Peyer's patch (tissue), 4 donors: ENCODE results near the gene NIPA2. TPM values are rescaled to one million over a fixed set of nuclear protein-coding genes. Genes with fewer than 3 reads are reported as not detected.

Source experiments
- DNase-seq, 3 donors: peaks; one replicate each; pipeline ENCODE4 v3.0.0-alpha.2; 2017 to 2019
- H3K27ac ChIP-seq, 4 donors: fragments of 200-600 bp; sonication (generic); one replicate each; pipeline ENCODE4 v1.5.1; 2016 to 2019
- H3K27me3 ChIP-seq, 2 donors: fragments of 200-600 bp; sonication (generic); one replicate each; pipeline ENCODE4 v1.5.1; 2019
- H3K36me3 ChIP-seq, 3 donors: fragments of 200-600 bp; sonication (generic); one replicate each; pipeline ENCODE4 v1.5.1; 2016 to 2019
- H3K4me1 ChIP-seq, 4 donors: fragments of 200-600 bp; sonication (generic); one replicate each; pipeline ENCODE4 v1.5.1; 2016 to 2019
- H3K4me3 ChIP-seq, 4 donors: fragments of 200-600 bp; sonication (generic); 1 replicate in 3 of 4; 2 replicates in 1 of 4; pipeline ENCODE4 v1.5.1; 2016 to 2019; ENCODE audit warnings: mild to moderate bottlenecking in 1 of 4
- H3K9me3 ChIP-seq, 4 donors: fragments of 200-600 bp; sonication (generic); one replicate each; pipeline ENCODE4 v1.5.1; 2016 to 2019; ENCODE audit warnings: mild to moderate bottlenecking in 1 of 4
- POLR2A ChIP-seq, 2 donors: fragments of 450-650 bp; IDR thresholded peaks; one replicate each; pipeline ENCODE4 v1.5.1; 2017; ENCODE audit warnings: antibody characterized with exemption in 2 of 2, mild to moderate bottlenecking in 2 of 2, moderate library complexity in 2 of 2
- total RNA-seq, 4 donors: library from RNA; depleted of rRNA; stranded (reverse); fragments of >200 nt; gene quantifications; one replicate each; pipeline ENCODE4 v1.1.0, GENCODE V29; 2016
- TF ChIP-seq, protein P1 (sequence below), 6 experiments: fragments of 450-650 bp in 4 of 6; fragments of 200-600 bp in 2 of 6; sonication (generic) in 1 of 6; IDR thresholded peaks; one replicate each; pipeline ENCODE4 v1.5.1; 2017 to 2019; ENCODE audit warnings: antibody characterized with exemption in 6 of 6, mild to moderate bottlenecking in 3 of 6, moderate library complexity in 1 of 6

The NIPA2 gene
- total RNA-seq, 4 donors from 2014 or later = 46.4 to 79.7 (median 65.7) TPM

DNA sequence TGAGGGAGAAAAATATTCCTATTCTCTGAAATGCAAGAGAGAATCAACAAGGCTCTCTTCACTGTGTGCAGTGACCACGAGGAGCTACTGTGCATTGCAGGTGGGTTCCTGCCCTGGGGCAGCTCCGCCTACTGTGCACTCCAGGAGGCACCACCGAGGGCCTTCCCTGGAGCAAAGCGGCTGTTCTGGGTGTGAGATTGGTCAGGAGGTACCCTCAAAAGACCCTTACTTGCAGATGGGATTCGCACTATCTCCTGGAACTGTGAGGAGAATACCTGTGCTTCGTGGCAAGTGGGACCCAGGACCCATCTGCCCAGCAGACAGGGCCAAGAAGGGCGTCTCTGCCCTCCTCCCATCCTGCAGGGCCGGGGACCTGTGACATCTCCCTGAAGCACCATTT, 72.8 kb downstream of the NIPA2 start:
- no peak for DNase-seq
- H3K36me3 ChIP-seq = peaks cover 0 to 93% (median 0%) of the 10 kb centered on the region in 3 donors

DNA sequence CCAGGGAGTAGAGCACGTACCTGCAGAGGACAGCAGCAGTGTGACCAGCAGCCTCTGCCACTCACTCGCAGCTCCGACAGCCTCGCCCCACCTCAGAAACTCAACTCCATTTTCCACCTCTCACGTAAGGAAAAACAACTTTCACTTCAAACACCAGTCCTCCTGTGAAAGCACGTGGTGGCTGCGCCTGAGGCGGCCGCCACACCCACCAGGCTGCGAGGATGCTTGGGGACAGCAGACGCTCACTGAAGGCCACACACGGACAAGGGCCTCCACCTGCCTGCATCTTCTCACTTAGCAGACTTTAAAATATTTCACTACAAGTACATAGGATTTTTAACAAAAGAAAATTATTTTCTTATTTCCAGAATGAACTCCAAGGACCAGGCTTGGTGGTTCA, 73.8 kb downstream of the NIPA2 start:
- H3K27me3 ChIP-seq = no peaks in the 10 kb centered on the region
- no peak for TF ChIP-seq POLR2A (IDR thresholded peaks at IDR 0.05)
- TF ChIP-seq, protein P1, sequence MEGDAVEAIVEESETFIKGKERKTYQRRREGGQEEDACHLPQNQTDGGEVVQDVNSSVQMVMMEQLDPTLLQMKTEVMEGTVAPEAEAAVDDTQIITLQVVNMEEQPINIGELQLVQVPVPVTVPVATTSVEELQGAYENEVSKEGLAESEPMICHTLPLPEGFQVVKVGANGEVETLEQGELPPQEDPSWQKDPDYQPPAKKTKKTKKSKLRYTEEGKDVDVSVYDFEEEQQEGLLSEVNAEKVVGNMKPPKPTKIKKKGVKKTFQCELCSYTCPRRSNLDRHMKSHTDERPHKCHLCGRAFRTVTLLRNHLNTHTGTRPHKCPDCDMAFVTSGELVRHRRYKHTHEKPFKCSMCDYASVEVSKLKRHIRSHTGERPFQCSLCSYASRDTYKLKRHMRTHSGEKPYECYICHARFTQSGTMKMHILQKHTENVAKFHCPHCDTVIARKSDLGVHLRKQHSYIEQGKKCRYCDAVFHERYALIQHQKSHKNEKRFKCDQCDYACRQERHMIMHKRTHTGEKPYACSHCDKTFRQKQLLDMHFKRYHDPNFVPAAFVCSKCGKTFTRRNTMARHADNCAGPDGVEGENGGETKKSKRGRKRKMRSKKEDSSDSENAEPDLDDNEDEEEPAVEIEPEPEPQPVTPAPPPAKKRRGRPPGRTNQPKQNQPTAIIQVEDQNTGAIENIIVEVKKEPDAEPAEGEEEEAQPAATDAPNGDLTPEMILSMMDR (IDR thresholded peaks at IDR 0.05) = no peak
- no peaks in the 10 kb centered on the region for H3K4me1 ChIP-seq
- no peak overlapping the region for H3K27ac ChIP-seq
- H3K36me3 ChIP-seq = peaks cover 0 to 95% (median 0%) of the 10 kb centered on the region in 3 donors
- DNase-seq = no peak
- H3K4me3 ChIP-seq = no peak overlapping the region
- no peaks in the 10 kb centered on the region for H3K9me3 ChIP-seq

More for the DNA sequence above, 72.8 kb downstream of the NIPA2 start:
- no peak overlapping the region for H3K4me3 ChIP-seq
- H3K27ac ChIP-seq = no peak overlapping the region
- TF ChIP-seq POLR2A (IDR thresholded peaks at IDR 0.05) = no peak
- TF ChIP-seq, protein P1 (IDR thresholded peaks at IDR 0.05) = no peak
- H3K9me3 ChIP-seq = no peaks in the 10 kb centered on the region
- H3K27me3 ChIP-seq = no peaks in the 10 kb centered on the region
- H3K4me1 ChIP-seq = no peaks in the 10 kb centered on the region

DNA sequence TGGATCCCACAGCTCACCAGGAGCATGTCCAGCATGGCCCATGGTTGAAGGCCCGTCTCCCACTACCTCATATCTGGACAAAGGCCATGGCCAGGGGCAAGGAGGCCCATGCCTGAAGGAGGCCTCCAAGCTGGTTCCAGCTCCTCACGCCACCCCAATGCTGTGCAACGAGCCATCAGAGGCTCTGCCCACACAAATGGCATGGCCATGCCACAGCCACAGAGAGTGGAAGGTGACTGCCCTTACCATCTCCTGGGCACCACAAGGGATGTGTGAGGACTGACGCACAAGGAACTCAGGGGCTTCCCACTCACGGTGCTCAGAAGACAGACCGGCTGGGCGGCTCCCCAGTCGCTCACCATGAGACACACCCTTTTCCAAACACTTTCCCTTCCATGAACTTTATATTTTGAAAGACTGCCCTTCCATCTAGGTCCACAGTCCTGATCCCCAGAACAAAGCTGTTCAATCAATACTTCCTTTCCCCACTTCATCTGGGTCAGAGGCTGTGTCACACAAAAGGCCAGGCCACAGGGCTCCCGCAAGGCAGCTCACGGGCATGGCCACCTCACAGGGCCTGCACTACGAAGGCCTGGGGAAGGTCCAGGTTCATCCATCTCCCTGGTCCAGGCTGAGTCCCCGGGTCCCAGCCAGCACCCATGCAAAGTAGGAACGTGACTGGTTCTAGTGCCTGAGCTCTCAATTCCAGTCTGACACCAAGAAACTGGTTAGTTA, 75.3 kb downstream of the NIPA2 start:
- TF ChIP-seq POLR2A (IDR thresholded peaks at IDR 0.05) = no peak
- TF ChIP-seq, protein P1 (IDR thresholded peaks at IDR 0.05) = no peak
- H3K27ac ChIP-seq = no peak overlapping the region
- DNase-seq = no peak
- no peak overlapping the region for H3K4me3 ChIP-seq
- H3K27me3 ChIP-seq = no peaks in the 10 kb centered on the region
- no peaks in the 10 kb centered on the region for H3K4me1 ChIP-seq
- H3K36me3 ChIP-seq = peaks cover 0 to 97% (median 0%) of the 10 kb centered on the region in 3 donors
- no peaks in the 10 kb centered on the region for H3K9me3 ChIP-seq

DNA sequence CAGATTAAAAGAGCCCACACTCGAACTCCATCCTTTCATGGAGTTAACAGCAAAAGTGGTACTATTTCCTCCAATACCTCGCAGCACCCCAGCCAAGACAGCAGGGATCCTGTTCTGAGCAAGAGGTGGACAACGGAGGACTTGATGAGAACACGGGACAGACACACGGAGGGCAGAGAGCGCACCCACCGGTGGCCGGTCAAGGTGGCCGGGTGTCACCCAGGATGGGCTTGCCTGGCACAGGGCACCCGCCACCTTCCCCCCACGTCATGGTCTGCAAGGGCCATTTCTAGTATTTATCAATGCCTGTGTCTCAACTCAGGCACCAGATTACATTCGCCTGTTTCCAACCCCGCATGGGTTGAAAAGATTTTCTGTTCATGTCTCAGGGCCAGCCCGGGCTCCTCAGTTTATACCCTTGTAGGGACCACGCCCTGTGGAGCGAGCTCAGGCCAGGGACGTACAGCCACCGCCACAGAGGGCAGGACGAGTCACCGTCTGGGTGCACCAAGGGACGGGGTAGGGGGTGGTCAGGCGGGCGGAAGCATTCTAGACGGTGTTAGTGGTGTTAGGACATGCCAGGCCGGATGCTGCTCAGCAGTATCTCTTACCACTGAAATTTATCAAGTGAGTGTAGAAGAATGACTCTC, 77.5 kb downstream of the NIPA2 start:
- Histone ChIP-seq H3K27me3 (no peaks in the 10 kb centered on the region), H3K9me3 (no peaks in the 10 kb centered on the region), H3K4me1 (no peaks in the 10 kb centered on the region), H3K27ac (no peak overlapping the region), H3K4me3 (no peak overlapping the region), H3K36me3 (peaks cover 0 to 82% (median 0%) of the 10 kb centered on the region in 3 donors)
- DNase-seq = no peak
- TF ChIP-seq, protein P1 (IDR thresholded peaks at IDR 0.05) = no peak
- TF ChIP-seq POLR2A (IDR thresholded peaks at IDR 0.05) = no peak

DNA sequence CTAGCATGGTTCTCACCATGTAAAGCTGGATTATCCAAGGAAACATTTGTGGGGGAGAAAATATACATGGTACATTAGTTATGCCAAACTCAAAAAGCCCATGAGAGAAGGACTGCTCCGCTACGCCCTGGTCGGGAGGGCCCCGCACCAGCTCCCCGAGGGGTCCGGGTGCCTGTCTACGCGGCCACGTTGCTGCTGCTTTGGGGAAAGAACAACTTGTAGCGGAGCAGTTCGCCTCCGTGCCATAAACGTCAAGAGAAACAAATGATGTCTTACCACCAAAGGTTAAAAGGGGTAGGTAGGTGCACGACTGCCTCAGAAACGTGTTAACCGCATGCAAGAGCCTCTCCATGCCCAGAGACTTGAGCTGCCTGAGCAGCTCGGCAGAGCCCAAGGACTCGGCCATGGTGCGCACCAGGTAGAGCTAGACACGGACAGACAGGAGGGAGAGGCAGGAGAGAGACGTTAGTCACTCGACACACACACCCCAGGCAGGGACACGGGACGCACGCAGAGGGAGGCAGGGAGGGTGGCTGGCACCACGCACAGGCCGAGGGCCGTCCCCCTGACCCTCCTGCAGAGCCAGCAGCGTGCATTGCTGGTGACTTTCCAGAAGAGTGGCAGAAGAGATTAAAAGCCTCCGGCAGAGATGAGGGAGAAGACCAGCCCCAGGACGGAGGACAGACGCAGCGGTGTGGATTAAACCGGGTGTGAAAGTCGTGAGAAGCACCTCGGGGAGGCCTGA, 78.3 kb downstream of the NIPA2 start:
- DNase-seq = no peak
- Histone ChIP-seq H3K4me3 (no peak overlapping the region), H3K27ac (no peak overlapping the region), H3K4me1 (no peaks in the 10 kb centered on the region), H3K27me3 (no peaks in the 10 kb centered on the region), H3K36me3 (peaks cover 0 to 74% (median 0%) of the 10 kb centered on the region in 3 donors), H3K9me3 (no peaks in the 10 kb centered on the region)
- TF ChIP-seq, protein P1 (IDR thresholded peaks at IDR 0.05) = no peak
- TF ChIP-seq POLR2A (IDR thresholded peaks at IDR 0.05) = no peak
